Thoracic aorta (tissue), 2 donors: ENCODE results near the gene RECQL. TPM values are rescaled to one million over a fixed set of nuclear protein-coding genes. Genes with fewer than 3 reads are reported as not detected.
"Not testable (repeated sequence)": the region's sequence is repeated elsewhere in the genome, so short reads cannot be mapped to it uniquely, and the experiment has no call there.

Experiments used
- ATAC-seq: fragments of 150-250 bp; one replicate; pipeline ENCODE4 v1.8.0; 2017; ENCODE audit warnings: low read depth; ENCODE audit not compliant: insufficient number of reproducible peaks, low FRiP score
- DNase-seq: peaks from one replicate; pipeline ENCODE4 v3.0.0-alpha.2; 2020; ENCODE audit warnings: low spot score
- H3K27ac ChIP-seq, 2 donors: fragments of 200-600 bp; sonication (generic); 1 replicate in 1 of 2; 2 replicates in 1 of 2; pipeline ENCODE4 v1.5.1; 2016; ENCODE audit warnings: mild to moderate bottlenecking in 2 of 2, moderate library complexity in 2 of 2
- H3K27me3 ChIP-seq: fragments of 200-600 bp; sonication (generic); replicated peaks from 2 replicates; pipeline ENCODE4 v1.6.0; 2016; ENCODE audit warnings: mild to moderate bottlenecking; ENCODE audit not compliant: insufficient read depth
- H3K36me3 ChIP-seq: fragments of 200-600 bp; sonication (generic); one replicate; pipeline ENCODE4 v1.5.1; 2016
- H3K4me1 ChIP-seq, 2 donors: fragments of 200-600 bp; sonication (generic); 1 replicate in 1 of 2; 2 replicates in 1 of 2; pipeline versions ENCODE4 v1.5.1 to v1.6.0; 2016; ENCODE audit warnings: low read depth in 2 of 2, mild to moderate bottlenecking in 1 of 2; ENCODE audit not compliant: control insufficient read depth in 1 of 2
- H3K4me3 ChIP-seq: fragments of 200-600 bp; sonication (generic); 2 replicates; pipeline ENCODE4 v1.5.1; 2016; ENCODE audit warnings: mild to moderate bottlenecking
- H3K9me3 ChIP-seq: fragments of 200-600 bp; sonication (generic); 2 replicates; pipeline ENCODE4 v1.5.1; 2016
- CTCF ChIP-seq: fragments of 200-600 bp; sonication (generic); IDR thresholded peaks from one replicate; pipeline ENCODE4 v1.5.1; 2019; ENCODE audit warnings: antibody characterized with exemption
- total RNA-seq, 2 donors: library from RNA; depleted of rRNA; stranded (reverse); fragments of >200 nt; gene quantifications; one replicate each; pipeline versions ENCODE4 v1.1.0 to v1.2.3, GENCODE V29; 2016

The RECQL gene
- total RNA-seq, 2 donors from 2014 or later, result 30.1 to 55.3 TPM

DNA sequence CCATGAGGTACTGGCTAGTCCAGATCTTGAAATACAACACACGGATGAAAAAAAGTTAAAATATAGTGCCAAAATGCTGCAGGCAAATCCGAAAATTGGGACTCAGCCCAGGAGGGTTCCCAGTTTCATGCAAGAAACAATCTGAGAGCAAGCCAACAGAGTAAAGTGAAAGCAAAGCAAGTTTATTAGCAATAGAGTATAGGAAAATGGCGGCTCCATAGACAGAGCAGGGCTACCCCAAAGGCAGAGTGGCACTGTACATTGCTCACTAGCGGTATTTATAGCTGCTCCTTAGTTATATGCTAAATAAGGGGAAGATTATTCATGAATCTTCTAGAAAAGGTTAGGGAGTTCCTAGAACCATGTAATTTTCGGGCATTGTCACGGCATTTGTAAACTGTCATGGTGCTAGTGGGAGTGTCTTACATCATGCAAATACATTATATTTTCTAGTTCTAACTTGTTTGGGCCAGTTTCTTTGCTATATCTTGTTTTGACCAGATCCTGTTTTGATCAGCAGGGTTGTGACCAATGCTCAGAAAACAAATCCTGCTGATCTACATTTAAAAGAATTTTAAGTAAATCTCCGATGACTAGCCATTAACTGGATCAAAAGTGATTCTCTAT lies 29.1 kb downstream of the RECQL start:
- H3K27me3 ChIP-seq, result no peaks in the 10 kb centered on the region
- ATAC-seq (no peak), DNase-seq (no peak)
- H3K27ac ChIP-seq, result no peak overlapping the region
- TF ChIP-seq CTCF, result no peak
- peaks cover 31% of the 10 kb centered on the region for H3K36me3 ChIP-seq
- no peak overlapping the region for H3K4me3 ChIP-seq
- no peaks in the 10 kb centered on the region for H3K4me1 ChIP-seq
- no peaks in the 10 kb centered on the region for H3K9me3 ChIP-seq

GRCh38 chr12:21471294-21471693 lies 30.1 kb downstream of the RECQL start:
- no peaks in the 10 kb centered on the region for H3K9me3 ChIP-seq
- H3K4me1 ChIP-seq, result no peaks in the 10 kb centered on the region
- H3K27me3 ChIP-seq, result no peaks in the 10 kb centered on the region
- no peak overlapping the region for H3K27ac ChIP-seq
- no peak for TF ChIP-seq CTCF
- no peak overlapping the region for H3K4me3 ChIP-seq
- DNase-seq (no peak), ATAC-seq (no peak)
- H3K36me3 ChIP-seq, result peaks cover 25% of the 10 kb centered on the region

GRCh38 chr12:21467334-21467733 lies 34.1 kb downstream of the RECQL start:
- not testable (repeated sequence) for DNase-seq, H3K27me3 ChIP-seq, H3K27ac ChIP-seq, H3K4me3 ChIP-seq, H3K9me3 ChIP-seq, ATAC-seq, H3K4me1 ChIP-seq
- H3K36me3 ChIP-seq, result peaks cover 21% of the 10 kb centered on the region

DNA sequence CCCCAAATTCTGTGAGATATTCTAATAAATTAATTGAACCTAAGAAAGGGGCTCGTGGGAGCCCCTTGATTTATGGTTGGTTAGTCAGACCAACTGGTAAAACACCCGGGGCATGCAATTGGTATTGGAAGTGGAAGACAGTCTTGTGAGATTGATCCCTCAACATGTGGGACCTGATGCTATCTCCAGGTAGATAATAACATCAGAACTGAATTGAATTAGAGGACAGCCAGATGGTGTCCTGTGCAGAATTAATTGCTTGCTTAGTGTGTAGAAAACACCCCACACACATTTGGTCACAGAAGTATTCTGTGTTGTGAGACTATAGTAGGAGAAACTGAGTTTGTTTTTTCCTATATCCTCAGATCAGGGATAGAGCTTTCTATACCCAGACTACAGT lies 42.0 kb downstream of the RECQL start:
- no peak overlapping the region for H3K27ac ChIP-seq
- H3K27me3 ChIP-seq, result no peaks in the 10 kb centered on the region
- TF ChIP-seq CTCF, result no peak
- H3K4me3 ChIP-seq, result no peak overlapping the region
- DNase-seq, result no peak
- no peaks in the 10 kb centered on the region for H3K9me3 ChIP-seq
- H3K36me3 ChIP-seq, result peaks cover 33% of the 10 kb centered on the region
- H3K4me1 ChIP-seq, result no peaks in the 10 kb centered on the region
- no peak for ATAC-seq

- H3K4me1 ChIP-seq, result no peaks in the 10 kb centered on the region
- no peak overlapping the region for H3K4me3 ChIP-seq
- H3K9me3 ChIP-seq, result no peaks in the 10 kb centered on the region
- no peaks in the 10 kb centered on the region for H3K27me3 ChIP-seq
- H3K27ac ChIP-seq, result no peak overlapping the region
- TF ChIP-seq CTCF, result no peak
- ATAC-seq (no peak), DNase-seq (no peak)
- H3K36me3 ChIP-seq, result peaks cover 27% of the 10 kb centered on the region
Observed at GRCh38 chr12:21456291-21456780, 45.1 kb downstream of the RECQL start.
